Suppressor macrophage treated with lipopolysaccharide for 1 hour (primary cell): ENCODE results near the gene PDE8B.

Source experiments
- DNase-seq, 3 donors: peaks; one replicate each; pipeline ENCODE4 v3.0.0-alpha.2; 2020 to 2022

The PDE8B gene

GRCh38 chr5:77189421-77189820, 21.1 kb upstream of the PDE8B start:
- no peak for DNase-seq

- DNase-seq = no peak
Observed at GRCh38 chr5:77192441-77193050, 17.9 kb upstream of the PDE8B start.

GRCh38 chr5:77194762-77195161, 15.7 kb upstream of the PDE8B start:
- DNase-seq = no peak

GRCh38 chr5:77197840-77198554, 12.5 kb upstream of the PDE8B start:
- DNase-seq = no peak

- DNase-seq = no peak
Observed at GRCh38 chr5:77200663-77201062, 9.8 kb upstream of the PDE8B start.

- no peak for DNase-seq
Observed at GRCh38 chr5:77202145-77202544, 8.3 kb upstream of the PDE8B start.

- DNase-seq = no peak
Observed at GRCh38 chr5:77204967-77205366, 5.5 kb upstream of the PDE8B start.

- no peak for DNase-seq
Observed at GRCh38 chr5:77208507-77209163, 1.8 kb upstream of the PDE8B start.

GRCh38 chr5:77209495-77210090, 887 bp upstream of the PDE8B start:
- DNase-seq = no peak

- DNase-seq = no peak
Observed at GRCh38 chr5:77210964-77211690, 647 bp downstream of the PDE8B start.

GRCh38 chr5:77211691-77212047, 1.2 kb downstream of the PDE8B start:
- DNase-seq = peak in 1 of 3 donors; percentile 29

GRCh38 chr5:77213601-77214000, 3.1 kb downstream of the PDE8B start:
- DNase-seq = no peak

GRCh38 chr5:77214151-77214550, 3.7 kb downstream of the PDE8B start:
- DNase-seq = no peak

GRCh38 chr5:77218263-77218662, 7.8 kb downstream of the PDE8B start:
- no peak for DNase-seq

- no peak for DNase-seq
Observed at GRCh38 chr5:77221115-77221514, 10.6 kb downstream of the PDE8B start.

- DNase-seq = no peak
Observed at GRCh38 chr5:77222722-77223121, 12.2 kb downstream of the PDE8B start.

- no peak for DNase-seq
Observed at GRCh38 chr5:77223653-77224052, 13.2 kb downstream of the PDE8B start.

- no peak for DNase-seq
Observed at GRCh38 chr5:77224672-77225355, 14.3 kb downstream of the PDE8B start.

GRCh38 chr5:77225531-77225930, 15.1 kb downstream of the PDE8B start:
- DNase-seq = peak in 2 of 3 donors; percentile 32 to 61

- DNase-seq = no peak
Observed at GRCh38 chr5:77229887-77230286, 19.4 kb downstream of the PDE8B start.

- peak; percentile 44 to 56 (median 52) for DNase-seq
Observed at GRCh38 chr5:77230727-77231470, 20.4 kb downstream of the PDE8B start.
